Fibroblast of villous mesenchyme (primary cell): ENCODE data around the gene TAF7. TPM values are rescaled to one million over a fixed set of nuclear protein-coding genes. Genes with fewer than 3 reads are reported as not detected.
"Not testable (repeated sequence)": the region's sequence is repeated elsewhere in the genome, so short reads cannot be mapped to it uniquely, and the experiment has no call there.

Experiments used
- DNase-seq: peaks from one replicate; pipeline ENCODE4 v3.0.0-alpha.2; 2010; ENCODE audit warnings: low read depth
- H3K4me3 ChIP-seq: 2 replicates; pipeline ENCODE4 v1.5.1; 2011; ENCODE audit warnings: low read depth, mild to moderate bottlenecking, low read length
- total RNA-seq: library from RNA; depleted of rRNA; stranded (reverse); fragments of >200 nt; gene quantifications from 2 replicates; pipeline ENCODE4 v1.2.3, GENCODE V29; 2012
- TF ChIP-seq, protein P1 (sequence below): IDR thresholded peaks from 2 replicates; pipeline ENCODE4 v1.5.1; 2012; ENCODE audit warnings: low read depth, mild to moderate bottlenecking, low read length; ENCODE audit not compliant: insufficient read depth

TAF7 gene
- total RNA-seq, 1 donor, result 73.0 TPM

DNA sequence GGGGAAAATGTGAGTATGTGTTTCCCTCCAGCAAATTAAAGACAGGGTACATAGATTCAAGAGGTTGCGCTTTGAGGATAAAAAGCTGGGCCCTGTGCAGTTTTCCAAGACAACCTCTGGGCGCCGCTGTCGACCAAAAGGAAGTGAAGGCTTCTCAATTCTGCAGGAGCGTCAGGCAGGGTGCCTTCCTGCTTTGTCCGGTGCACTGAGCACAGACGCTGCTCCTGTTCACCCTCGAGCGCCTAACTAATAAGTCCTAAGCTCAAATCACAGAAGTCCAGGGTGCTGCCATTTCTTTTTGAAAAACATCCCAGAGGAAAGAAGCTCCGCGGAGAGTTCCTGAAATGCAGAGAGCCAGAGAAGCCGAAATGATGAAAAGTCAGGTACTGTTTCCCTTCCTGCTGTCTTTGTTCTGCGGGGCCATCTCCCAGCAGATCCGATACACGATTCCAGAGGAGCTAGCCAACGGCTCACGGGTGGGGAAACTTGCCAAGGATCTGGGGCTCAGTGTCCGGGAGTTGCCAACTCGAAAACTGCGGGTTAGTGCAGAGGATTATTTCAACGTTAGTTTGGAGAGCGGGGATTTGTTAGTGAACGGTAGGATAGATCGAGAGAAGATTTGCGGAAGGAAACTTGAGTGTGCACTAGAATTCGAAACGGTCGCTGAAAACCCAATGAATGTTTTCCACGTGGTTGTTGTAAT is 29.5 kb upstream of the TAF7 start, which contains the start of gene PCDHGB1:
Gene PCDHGB1 (plus strand): TSS at position 183 of the 703 bp plus-strand sequence. CDS start 162 bp downstream, at position 345.
- H3K4me3 ChIP-seq, result peak within 1 kb of the TSS; percentile 24
- peak; percentile 52 for DNase-seq
- TF ChIP-seq, protein P1, sequence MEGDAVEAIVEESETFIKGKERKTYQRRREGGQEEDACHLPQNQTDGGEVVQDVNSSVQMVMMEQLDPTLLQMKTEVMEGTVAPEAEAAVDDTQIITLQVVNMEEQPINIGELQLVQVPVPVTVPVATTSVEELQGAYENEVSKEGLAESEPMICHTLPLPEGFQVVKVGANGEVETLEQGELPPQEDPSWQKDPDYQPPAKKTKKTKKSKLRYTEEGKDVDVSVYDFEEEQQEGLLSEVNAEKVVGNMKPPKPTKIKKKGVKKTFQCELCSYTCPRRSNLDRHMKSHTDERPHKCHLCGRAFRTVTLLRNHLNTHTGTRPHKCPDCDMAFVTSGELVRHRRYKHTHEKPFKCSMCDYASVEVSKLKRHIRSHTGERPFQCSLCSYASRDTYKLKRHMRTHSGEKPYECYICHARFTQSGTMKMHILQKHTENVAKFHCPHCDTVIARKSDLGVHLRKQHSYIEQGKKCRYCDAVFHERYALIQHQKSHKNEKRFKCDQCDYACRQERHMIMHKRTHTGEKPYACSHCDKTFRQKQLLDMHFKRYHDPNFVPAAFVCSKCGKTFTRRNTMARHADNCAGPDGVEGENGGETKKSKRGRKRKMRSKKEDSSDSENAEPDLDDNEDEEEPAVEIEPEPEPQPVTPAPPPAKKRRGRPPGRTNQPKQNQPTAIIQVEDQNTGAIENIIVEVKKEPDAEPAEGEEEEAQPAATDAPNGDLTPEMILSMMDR, result peak; percentile 59

DNA sequence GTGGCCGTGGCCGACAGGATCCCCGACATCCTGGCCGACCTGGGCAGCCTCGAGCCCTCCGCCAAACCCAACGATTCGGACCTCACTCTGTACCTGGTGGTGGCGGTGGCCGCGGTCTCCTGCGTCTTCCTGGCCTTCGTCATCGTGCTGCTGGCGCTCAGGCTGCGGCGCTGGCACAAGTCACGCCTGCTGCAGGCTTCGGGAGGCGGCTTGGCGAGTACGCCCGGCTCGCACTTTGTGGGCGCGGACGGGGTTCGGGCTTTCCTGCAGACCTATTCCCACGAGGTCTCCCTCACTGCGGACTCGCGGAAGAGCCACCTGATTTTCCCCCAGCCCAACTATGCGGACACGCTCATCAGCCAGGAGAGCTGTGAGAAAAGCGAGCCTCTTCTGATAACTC is 25.4 kb upstream of the TAF7 start:
- H3K4me3 ChIP-seq, DNase-seq: not testable (repeated sequence)

DNA sequence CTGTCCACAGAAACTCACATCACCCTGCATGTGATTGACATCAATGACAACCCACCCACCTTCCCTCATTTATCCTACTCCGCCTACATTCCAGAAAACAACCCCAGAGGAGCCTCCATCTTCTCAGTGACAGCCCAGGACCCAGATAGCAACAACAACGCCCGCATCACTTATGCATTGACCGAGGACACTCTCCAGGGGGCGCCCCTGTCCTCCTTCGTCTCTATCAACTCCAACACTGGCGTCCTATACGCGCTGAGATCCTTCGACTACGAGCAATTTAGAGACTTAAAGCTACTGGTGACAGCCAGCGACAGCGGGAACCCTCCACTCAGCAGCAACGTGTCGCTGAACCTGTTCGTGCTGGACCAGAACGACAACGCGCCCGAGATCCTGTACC is 24.7 kb upstream of the TAF7 start:
- no peak overlapping the region for H3K4me3 ChIP-seq
- TF ChIP-seq, protein P1, result no peak
- no peak for DNase-seq

DNA sequence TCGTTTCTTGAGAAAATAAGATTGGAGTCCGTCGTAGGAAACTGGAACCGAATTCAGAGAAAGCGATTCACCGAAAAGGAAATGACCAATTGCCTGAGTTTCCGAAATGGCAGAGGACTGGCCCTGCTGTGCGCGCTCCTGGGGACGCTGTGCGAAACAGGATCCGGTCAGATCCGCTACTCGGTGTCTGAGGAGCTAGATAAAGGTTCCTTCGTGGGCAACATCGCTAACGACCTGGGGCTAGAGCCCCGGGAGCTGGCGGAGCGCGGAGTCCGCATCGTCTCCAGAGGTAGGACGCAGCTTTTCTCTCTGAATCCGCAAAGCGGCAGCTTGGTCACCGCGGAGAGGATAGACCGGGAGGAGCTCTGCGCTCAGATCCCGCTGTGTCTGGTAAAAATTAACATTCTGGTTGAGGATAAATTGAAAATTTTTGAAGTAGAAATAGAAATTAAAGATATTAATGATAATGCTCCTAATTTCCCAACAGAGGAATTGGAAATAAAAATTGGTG is 23.4 kb upstream of the TAF7 start:
- peak overlapping the region; percentile 51 for H3K4me3 ChIP-seq
- TF ChIP-seq, protein P1, result no peak
- no peak for DNase-seq

DNA sequence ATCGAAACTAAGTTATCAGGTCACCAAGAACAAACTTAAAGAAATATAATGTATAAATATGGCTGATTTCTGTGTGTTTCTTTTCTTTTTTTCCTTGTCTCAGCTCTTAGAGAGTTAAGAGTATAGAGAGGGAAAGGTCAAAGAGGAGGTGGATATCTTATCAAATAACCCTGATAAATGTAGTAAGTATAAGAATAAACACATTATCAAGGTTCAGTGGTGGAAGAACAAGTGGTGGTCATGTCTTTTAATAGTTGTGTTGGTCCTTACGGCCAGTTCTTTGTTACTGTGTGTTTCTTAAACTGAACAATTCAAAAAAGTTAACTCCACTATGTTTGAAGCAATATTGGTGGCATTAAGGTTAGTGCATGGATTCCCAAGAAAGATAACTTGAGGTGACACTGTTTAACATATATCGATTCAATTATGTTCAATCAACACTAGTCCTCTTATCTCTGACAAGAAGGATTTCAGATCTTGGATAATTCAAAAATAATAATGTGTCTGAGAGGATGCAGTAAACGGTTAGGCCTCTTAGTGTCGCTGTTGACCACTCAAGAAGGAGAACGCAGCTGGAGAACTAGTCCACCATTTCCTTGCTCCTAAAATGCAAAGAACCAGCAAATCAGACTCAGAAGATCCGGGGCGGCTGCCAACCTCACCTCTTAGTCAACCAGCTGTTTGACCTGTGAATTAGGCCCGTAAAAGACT is 22.8 kb upstream of the TAF7 start, which contains the start of gene PCDHGA3:
Gene PCDHGA3 (plus strand): TSS at position 588 of the 711 bp plus-strand sequence. CDS start 205 bp downstream, outside the sequence.
- H3K4me3 ChIP-seq, result peak within 1 kb of the TSS; percentile 51
- peak; percentile 61 for DNase-seq
- TF ChIP-seq, protein P1, result peak; percentile 55

DNA sequence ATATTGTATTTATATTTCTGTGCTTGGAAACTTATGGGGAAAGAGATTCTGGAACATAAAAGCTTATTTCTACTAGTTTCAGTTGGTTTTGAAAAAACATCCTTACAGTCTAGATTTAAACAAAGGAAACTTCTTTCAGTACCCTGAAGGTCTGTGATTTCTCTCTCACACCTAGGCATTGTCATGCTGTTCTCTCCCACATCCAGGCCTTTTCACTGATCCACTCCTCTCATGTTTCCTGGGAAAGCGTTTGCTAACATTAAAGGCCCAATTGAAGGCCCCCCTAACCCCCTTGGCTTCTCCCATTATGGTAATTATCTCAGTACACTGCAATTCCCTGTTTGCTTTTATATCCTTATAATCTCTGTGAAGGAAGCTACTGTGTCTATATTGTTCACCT is 22.2 kb upstream of the TAF7 start:
- no peak for DNase-seq
- no peak overlapping the region for H3K4me3 ChIP-seq
- TF ChIP-seq, protein P1, result no peak

DNA sequence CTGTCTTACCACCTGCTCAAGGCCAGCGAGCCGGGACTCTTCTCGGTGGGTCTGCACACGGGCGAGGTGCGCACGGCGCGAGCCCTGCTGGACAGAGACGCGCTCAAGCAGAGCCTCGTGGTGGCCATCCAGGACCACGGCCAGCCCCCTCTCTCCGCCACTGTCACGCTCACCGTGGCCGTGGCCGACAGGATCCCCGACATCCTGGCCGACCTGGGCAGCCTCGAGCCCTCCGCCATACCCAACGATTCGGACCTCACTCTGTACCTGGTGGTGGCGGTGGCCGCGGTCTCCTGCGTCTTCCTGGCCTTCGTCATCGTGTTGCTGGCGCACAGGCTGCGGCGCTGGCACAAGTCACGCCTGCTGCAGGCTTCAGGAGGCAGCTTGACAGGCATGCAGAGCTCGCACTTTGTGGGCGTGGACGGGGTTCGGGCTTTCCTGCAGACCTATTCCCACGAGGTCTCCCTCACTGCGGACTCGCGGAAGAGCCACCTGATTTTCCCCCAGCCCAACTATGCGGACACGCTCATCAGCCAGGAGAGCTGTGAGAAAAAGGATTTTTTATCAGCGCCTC is 20.3 kb upstream of the TAF7 start:
- DNase-seq, H3K4me3 ChIP-seq: not testable (repeated sequence)
